ENCODE data around the gene GRM4.

The GRM4 gene

GRCh38 chr6:34068462-34069044, 77.3 kb downstream of the GRM4 start:
- Histone ChIP-seq H3K27me3 (ENCODE audit: insufficient read depth, low read depth) (peaks cover 51% of the 10 kb centered on the region), H3K36me3 (ENCODE audit: insufficient read depth) (no peaks in the 10 kb centered on the region), H3K9ac (no peak overlapping the region), H2AFZ (ENCODE audit: low read depth) (no peak overlapping the region), H3K4me2 (no peak overlapping the region), H3K4me1 (ENCODE audit: low read depth, poor library complexity, severe bottlenecking) (no peaks in the 10 kb centered on the region), H3K79me2 (ENCODE audit: insufficient read depth, low read depth) (no peaks in the 10 kb centered on the region), H3K27ac (no peak overlapping the region), H3K4me3 (IDR thresholded peaks at IDR 0.05; ENCODE audit: insufficient read depth, low read depth, low read length) (no peak overlapping the region), H4K20me1 (ENCODE audit: insufficient read depth) (no peaks in the 10 kb centered on the region)
- no peak for TF ChIP-seq CTCF (conservative IDR thresholded peaks at IDR 0.05; ENCODE audit: low read depth, low read length)

- Histone ChIP-seq H3K27me3 (ENCODE audit: insufficient read depth, low read depth) (peaks cover 58% of the 10 kb centered on the region), H3K36me3 (ENCODE audit: insufficient read depth) (no peaks in the 10 kb centered on the region)
- TF ChIP-seq CTCF (conservative IDR thresholded peaks at IDR 0.05; ENCODE audit: low read depth, low read length), result no peak
Observed at GRCh38 chr6:34067814-34068213, 78.1 kb downstream of the GRM4 start.

GRCh38 chr6:34066772-34067770, 78.8 kb downstream of the GRM4 start:
- Histone ChIP-seq H3K27me3 (ENCODE audit: insufficient read depth, low read depth) (peaks cover 66% of the 10 kb centered on the region), H2AFZ (ENCODE audit: low read depth) (no peak overlapping the region), H3K9ac (no peak overlapping the region), H3K4me3 (IDR thresholded peaks at IDR 0.05; ENCODE audit: insufficient read depth, low read depth, low read length) (no peak overlapping the region), H3K4me2 (no peak overlapping the region), H3K27ac (no peak overlapping the region), H4K20me1 (ENCODE audit: insufficient read depth) (no peaks in the 10 kb centered on the region), H3K36me3 (ENCODE audit: insufficient read depth) (no peaks in the 10 kb centered on the region), H3K79me2 (ENCODE audit: insufficient read depth, low read depth) (no peaks in the 10 kb centered on the region), H3K4me1 (ENCODE audit: low read depth, poor library complexity, severe bottlenecking) (no peaks in the 10 kb centered on the region)
- TF ChIP-seq CTCF (conservative IDR thresholded peaks at IDR 0.05; ENCODE audit: low read depth, low read length), result no peak

More at GRCh38 chr6:34067814-34068213, 78.1 kb downstream of the GRM4 start:
- Histone ChIP-seq H3K4me3 (IDR thresholded peaks at IDR 0.05; ENCODE audit: insufficient read depth, low read depth, low read length) (no peak overlapping the region), H3K79me2 (ENCODE audit: insufficient read depth, low read depth) (no peaks in the 10 kb centered on the region), H3K9ac (no peak overlapping the region), H4K20me1 (ENCODE audit: insufficient read depth) (no peaks in the 10 kb centered on the region), H3K4me2 (no peak overlapping the region), H3K27ac (no peak overlapping the region), H2AFZ (ENCODE audit: low read depth) (no peak overlapping the region), H3K4me1 (ENCODE audit: low read depth, poor library complexity, severe bottlenecking) (no peaks in the 10 kb centered on the region)

GRCh38 chr6:34066218-34066571, 79.7 kb downstream of the GRM4 start:
- Histone ChIP-seq H3K27me3 (ENCODE audit: insufficient read depth, low read depth) (peaks cover 74% of the 10 kb centered on the region), H4K20me1 (ENCODE audit: insufficient read depth) (no peaks in the 10 kb centered on the region), H3K4me3 (IDR thresholded peaks at IDR 0.05; ENCODE audit: insufficient read depth, low read depth, low read length) (no peak overlapping the region), H3K9ac (no peak overlapping the region), H3K36me3 (ENCODE audit: insufficient read depth) (no peaks in the 10 kb centered on the region), H3K4me1 (ENCODE audit: low read depth, poor library complexity, severe bottlenecking) (no peaks in the 10 kb centered on the region), H3K4me2 (no peak overlapping the region), H2AFZ (ENCODE audit: low read depth) (no peak overlapping the region), H3K79me2 (ENCODE audit: insufficient read depth, low read depth) (no peaks in the 10 kb centered on the region), H3K27ac (no peak overlapping the region)
- no peak for TF ChIP-seq CTCF (conservative IDR thresholded peaks at IDR 0.05; ENCODE audit: low read depth, low read length)
